ENCODE measurements around the gene CLTA.

- TF ChIP-seq CTCF (IDR thresholded peaks at IDR 0.05) (no peak), POLR2A (IDR thresholded peaks at IDR 0.05) (no peak)
These were observed 55.2 kb downstream of the CLTA start for GRCh38 chr9:36245906-36246305.
